Measurements from ENCODE around the gene MPIG6B.

Gene MPIG6B

GRCh38 chr6:31691078-31691463 is 32.1 kb upstream of the MPIG6B start:
- no peak for TF ChIP-seq CTCF (IDR thresholded peaks at IDR 0.05; ENCODE audit: low read depth, low read length)
- no peak for DNase-seq (ENCODE audit: extremely low read depth, low read depth)

GRCh38 chr6:31691564-31692108 is 31.5 kb upstream of the MPIG6B start:
- DNase-seq (ENCODE audit: extremely low read depth, low read depth) = no peak
- TF ChIP-seq CTCF (IDR thresholded peaks at IDR 0.05; ENCODE audit: low read depth, low read length) = no peak

GRCh38 chr6:31692353-31692752 is 30.8 kb upstream of the MPIG6B start:
- no peak for TF ChIP-seq CTCF (IDR thresholded peaks at IDR 0.05; ENCODE audit: low read depth, low read length)
- no peak for DNase-seq (ENCODE audit: extremely low read depth, low read depth)

- no peak for DNase-seq (ENCODE audit: extremely low read depth, low read depth)
These were observed 30.3 kb upstream of the MPIG6B start for GRCh38 chr6:31692886-31693285.

GRCh38 chr6:31693535-31693934 is 29.6 kb upstream of the MPIG6B start:
- TF ChIP-seq CTCF (IDR thresholded peaks at IDR 0.05; ENCODE audit: low read depth, low read length) = no peak
- DNase-seq (ENCODE audit: extremely low read depth, low read depth) = no peak

More at GRCh38 chr6:31692886-31693285, 30.3 kb upstream of the MPIG6B start:
- no peak for TF ChIP-seq CTCF (IDR thresholded peaks at IDR 0.05; ENCODE audit: low read depth, low read length)

- no peak for TF ChIP-seq CTCF (IDR thresholded peaks at IDR 0.05; ENCODE audit: low read depth, low read length)
- DNase-seq (ENCODE audit: extremely low read depth, low read depth) = no peak
These were observed 25.6 kb upstream of the MPIG6B start for GRCh38 chr6:31697555-31697954.

GRCh38 chr6:31700740-31701401 is 22.3 kb upstream of the MPIG6B start:
- TF ChIP-seq CTCF (IDR thresholded peaks at IDR 0.05; ENCODE audit: low read depth, low read length) = no peak
- no peak for DNase-seq (ENCODE audit: extremely low read depth, low read depth)

All from AG09319 (cell line).